ENCODE data around the gene WDR72.

DNA sequence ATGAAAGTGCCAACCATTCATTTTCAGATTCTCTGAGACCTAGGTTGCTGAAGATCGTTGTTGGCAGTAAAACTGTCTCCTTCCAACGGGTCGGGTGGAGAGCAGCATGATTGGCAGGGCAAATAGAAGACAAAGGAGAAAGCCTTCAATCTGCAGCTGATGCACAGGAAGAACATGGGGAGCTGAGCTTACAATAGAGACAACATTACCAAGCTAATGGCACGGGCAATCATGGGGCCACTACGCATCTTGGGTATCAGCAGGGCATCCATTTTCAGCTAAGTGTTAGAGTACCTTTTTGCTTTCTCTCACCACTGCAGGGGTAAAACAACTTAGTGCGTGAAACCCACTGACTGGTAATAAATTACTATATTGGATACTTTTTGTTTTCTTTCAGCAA, 114.8 kb downstream of the WDR72 start:
- TF ChIP-seq, protein P1, sequence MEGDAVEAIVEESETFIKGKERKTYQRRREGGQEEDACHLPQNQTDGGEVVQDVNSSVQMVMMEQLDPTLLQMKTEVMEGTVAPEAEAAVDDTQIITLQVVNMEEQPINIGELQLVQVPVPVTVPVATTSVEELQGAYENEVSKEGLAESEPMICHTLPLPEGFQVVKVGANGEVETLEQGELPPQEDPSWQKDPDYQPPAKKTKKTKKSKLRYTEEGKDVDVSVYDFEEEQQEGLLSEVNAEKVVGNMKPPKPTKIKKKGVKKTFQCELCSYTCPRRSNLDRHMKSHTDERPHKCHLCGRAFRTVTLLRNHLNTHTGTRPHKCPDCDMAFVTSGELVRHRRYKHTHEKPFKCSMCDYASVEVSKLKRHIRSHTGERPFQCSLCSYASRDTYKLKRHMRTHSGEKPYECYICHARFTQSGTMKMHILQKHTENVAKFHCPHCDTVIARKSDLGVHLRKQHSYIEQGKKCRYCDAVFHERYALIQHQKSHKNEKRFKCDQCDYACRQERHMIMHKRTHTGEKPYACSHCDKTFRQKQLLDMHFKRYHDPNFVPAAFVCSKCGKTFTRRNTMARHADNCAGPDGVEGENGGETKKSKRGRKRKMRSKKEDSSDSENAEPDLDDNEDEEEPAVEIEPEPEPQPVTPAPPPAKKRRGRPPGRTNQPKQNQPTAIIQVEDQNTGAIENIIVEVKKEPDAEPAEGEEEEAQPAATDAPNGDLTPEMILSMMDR (IDR thresholded peaks at IDR 0.05) = no peak
- no peak for TF ChIP-seq POLR2A (IDR thresholded peaks at IDR 0.05)
